Hematopoietic multipotent progenitor cell treated with erythropoietin and hydrocortisone succinate and interleukin-3 and kit ligand, for 4 days (in vitro differentiated cells): Measurements from ENCODE around the gene RHBDD1.
A peak's percentile ranks its signal among the peaks of the same experiment; 100 is the strongest.
"Not testable (repeated sequence)": the region's sequence is repeated elsewhere in the genome, so short reads cannot be mapped to it uniquely, and the experiment has no call there.

Experiments
- DNase-seq: peaks from one replicate; pipeline ENCODE4 v3.0.0-alpha.2; 2015

Gene RHBDD1

GRCh38 chr2:226799976-226800940 lies 35.6 kb upstream of the RHBDD1 start:
- DNase-seq, result no peak

GRCh38 chr2:226800941-226801784 lies 34.7 kb upstream of the RHBDD1 start:
- DNase-seq, result peak; percentile 50

- peak; percentile 88 for DNase-seq
Measured at GRCh38 chr2:226802573-226802972, 33.3 kb upstream of the RHBDD1 start.

- DNase-seq, result no peak
Measured at GRCh38 chr2:226803410-226803809, 32.4 kb upstream of the RHBDD1 start.

GRCh38 chr2:226813148-226813701 lies 22.6 kb upstream of the RHBDD1 start:
- DNase-seq, result peak; percentile 38

- no peak for DNase-seq
Measured at GRCh38 chr2:226818930-226819329, 16.9 kb upstream of the RHBDD1 start.

GRCh38 chr2:226825056-226825455 lies 10.8 kb upstream of the RHBDD1 start:
- peak; percentile 39 for DNase-seq

- DNase-seq, result no peak
Measured at GRCh38 chr2:226828191-226828590, 7.7 kb upstream of the RHBDD1 start.

- no peak for DNase-seq
Measured at GRCh38 chr2:226829721-226830631, 5.9 kb upstream of the RHBDD1 start.

- no peak for DNase-seq
Measured at GRCh38 chr2:226831266-226831665, 4.6 kb upstream of the RHBDD1 start.

- DNase-seq, result no peak
Measured at GRCh38 chr2:226832061-226832460, 3.8 kb upstream of the RHBDD1 start.

GRCh38 chr2:226834880-226835279 lies 974 bp upstream of the RHBDD1 start:
- DNase-seq, result not testable (repeated sequence)

GRCh38 chr2:226835420-226835795 lies 446 bp upstream of the RHBDD1 start:
- DNase-seq, result peak; percentile 94

- DNase-seq, result no peak
Measured at GRCh38 chr2:226836548-226836885, 663 bp downstream of the RHBDD1 start.

GRCh38 chr2:226837334-226837733 lies 1.5 kb downstream of the RHBDD1 start:
- DNase-seq, result no peak

- peak; percentile 86 for DNase-seq
Measured at GRCh38 chr2:226837787-226838603, 2.1 kb downstream of the RHBDD1 start.

- no peak for DNase-seq
Measured at GRCh38 chr2:226838722-226839121, 2.9 kb downstream of the RHBDD1 start.

- no peak for DNase-seq
Measured at GRCh38 chr2:226839161-226839560, 3.3 kb downstream of the RHBDD1 start.

- DNase-seq, result no peak
Measured at GRCh38 chr2:226839951-226840350, 4.1 kb downstream of the RHBDD1 start.

GRCh38 chr2:226843001-226843400 lies 7.1 kb downstream of the RHBDD1 start:
- DNase-seq, result not testable (repeated sequence)

GRCh38 chr2:226845386-226846116 lies 9.7 kb downstream of the RHBDD1 start:
- no peak for DNase-seq
